Neural progenitor cell (in vitro differentiated cells): ENCODE measurements around the gene THBS1. TPM values are rescaled to one million over a fixed set of nuclear protein-coding genes. Genes with fewer than 3 reads are reported as not detected.

Experiments used
- DNase-seq: peaks from one replicate; pipeline ENCODE4 v3.0.0-alpha.2; 2016; ENCODE audit warnings: low spot score
- H2AFZ ChIP-seq: fragments of 200-600 bp; sonication (generic); replicated peaks from 2 replicates; pipeline ENCODE4 v1.6.1; 2016; ENCODE audit warnings: antibody characterized with exemption
- H3F3A ChIP-seq: fragments of 200-600 bp; sonication (generic); 2 replicates; pipeline ENCODE4 v1.6.1; 2016; ENCODE audit warnings: antibody characterized with exemption, low read depth
- H3K27ac ChIP-seq: fragments of 200-600 bp; sonication (generic); 2 replicates; pipeline ENCODE4 v1.5.1; 2016; ENCODE audit warnings: mild to moderate bottlenecking
- H3K27me3 ChIP-seq: fragments of 200-600 bp; sonication (generic); 2 replicates; pipeline ENCODE4 v1.6.1; 2016; ENCODE audit warnings: mild to moderate bottlenecking, moderate library complexity
- H3K36me3 ChIP-seq: fragments of 200-600 bp; sonication (generic); 2 replicates; pipeline ENCODE4 v1.5.1; 2016
- H3K4me1 ChIP-seq: fragments of 200-600 bp; sonication (generic); 2 replicates; pipeline ENCODE4 v1.6.1; 2016; ENCODE audit warnings: mixed run types
- H3K4me2 ChIP-seq: fragments of 200-600 bp; sonication (generic); 2 replicates; pipeline ENCODE4 v1.6.1; 2016
- H3K4me3 ChIP-seq: fragments of 200-600 bp; sonication (generic); 2 replicates; pipeline ENCODE4 v1.5.1; 2016
- H3K79me2 ChIP-seq: fragments of 200-600 bp; sonication (generic); 2 replicates; pipeline ENCODE4 v1.6.1; 2016; ENCODE audit warnings: low read depth
- H3K9ac ChIP-seq: fragments of 200-600 bp; sonication (generic); 2 replicates; pipeline ENCODE4 v1.6.1; 2016
- H3K9me3 ChIP-seq: fragments of 200-600 bp; sonication (generic); 2 replicates; pipeline ENCODE4 v1.5.1; 2016; ENCODE audit warnings: low read depth
- H4K20me1 ChIP-seq: fragments of 200-600 bp; sonication (generic); 2 replicates; pipeline ENCODE4 v1.6.1; 2016; ENCODE audit warnings: low read depth
- H3K27ac Mint-ChIP-seq: 3 replicates; pipeline ENCODE4 v1.8.0; 2021; ENCODE audit warnings: mixed read lengths
- H3K27me3 Mint-ChIP-seq: 2 replicates; pipeline ENCODE4 v1.8.0; 2022; ENCODE audit warnings: low read depth, mild to moderate bottlenecking, inconsistent platforms, moderate library complexity, mixed read lengths; ENCODE audit not compliant: insufficient read depth
- H3K36me3 Mint-ChIP-seq: 3 replicates; pipeline ENCODE4 v1.8.0; 2021; ENCODE audit warnings: mixed read lengths
- H3K4me1 Mint-ChIP-seq: 3 replicates; pipeline ENCODE4 v1.8.0; 2021; ENCODE audit warnings: mixed read lengths
- H3K4me3 Mint-ChIP-seq: 3 replicates; pipeline ENCODE4 v1.8.0; 2021; ENCODE audit warnings: mild to moderate bottlenecking, moderate library complexity, mixed read lengths
- H3K9me3 Mint-ChIP-seq: 3 replicates; pipeline ENCODE4 v1.8.0; 2020; ENCODE audit warnings: mixed read lengths
- EZH2 ChIP-seq: fragments of 200-600 bp; sonication (generic); IDR thresholded peaks from 2 replicates; pipeline ENCODE4 v1.6.1; 2017; ENCODE audit warnings: antibody characterized with exemption, mild to moderate bottlenecking, moderate library complexity
- EZH2phosphoT487 ChIP-seq: fragments of 200-600 bp; sonication (generic); IDR thresholded peaks from 2 replicates; pipeline ENCODE4 v1.6.1; 2017; ENCODE audit warnings: antibody characterized with exemption
- total RNA-seq: library from RNA; depleted of rRNA; stranded (reverse); fragments of >200 nt; gene quantifications from 2 replicates; pipeline ENCODE4 v1.2.3, GENCODE V29; 2015; ENCODE audit warnings: low replicate concordance
- TF ChIP-seq, protein P1 (sequence below): fragments of 200-600 bp; sonication (generic); IDR thresholded peaks from 2 replicates; pipeline ENCODE4 v1.5.1; 2017; ENCODE audit warnings: antibody characterized with exemption, mild to moderate bottlenecking

Gene THBS1
- total RNA-seq, 1 donor from 2014 or later: 14.6 TPM

DNA sequence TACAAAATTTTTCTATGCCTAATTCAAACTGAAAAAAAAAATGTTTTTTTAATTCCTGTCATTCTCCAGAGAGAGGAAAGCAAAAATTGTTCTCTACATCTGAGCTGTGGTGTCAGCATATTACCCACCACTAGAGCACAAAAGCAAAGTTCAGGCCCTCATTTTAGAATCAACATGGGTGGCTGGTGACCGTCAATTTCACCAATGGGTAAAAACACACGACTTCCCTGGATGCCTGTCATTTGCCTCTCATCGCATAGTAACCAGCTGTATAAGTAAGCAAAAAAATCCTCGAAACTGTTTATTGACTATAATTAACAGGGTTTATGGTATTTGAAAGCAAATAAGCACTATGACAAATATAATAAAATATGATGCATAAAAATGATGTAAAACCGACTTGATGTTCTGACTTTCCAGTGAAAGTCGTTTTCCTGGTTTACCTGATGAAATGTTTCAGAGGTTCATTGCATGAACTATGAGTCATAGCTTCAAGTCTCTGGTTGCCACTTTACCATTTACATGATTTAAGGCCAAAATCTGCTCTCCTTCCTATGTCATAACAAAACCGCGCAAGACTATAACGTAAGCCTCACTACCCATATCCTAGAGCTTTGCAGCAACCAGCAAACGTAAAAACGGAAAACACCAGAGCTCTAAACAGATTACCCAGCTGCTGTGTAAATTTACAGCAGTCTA is 60.5 kb downstream of the THBS1 start:
- Mint-ChIP-seq H3K4me1 (peaks cover 41% of the 10 kb centered on the region), H3K36me3 (no peaks in the 10 kb centered on the region), H3K9me3 (no peaks in the 10 kb centered on the region), H3K4me3 (no peak overlapping the region), H3K27me3 (peaks cover 2% of the 10 kb centered on the region), H3K27ac (no peak overlapping the region)
- Histone ChIP-seq H2AFZ (no peak overlapping the region), H3K4me3 (no peak overlapping the region), H3K27ac (no peak overlapping the region), H3K4me1 (peaks cover 19% of the 10 kb centered on the region), H3K27me3 (no peaks in the 10 kb centered on the region), H3F3A (no peaks in the 10 kb centered on the region), H3K9ac (no peak overlapping the region), H3K36me3 (no peaks in the 10 kb centered on the region), H4K20me1 (no peaks in the 10 kb centered on the region), H3K9me3 (no peaks in the 10 kb centered on the region), H3K4me2 (no peak overlapping the region), H3K79me2 (no peaks in the 10 kb centered on the region)
- no peak for DNase-seq
- TF ChIP-seq EZH2: no peak
- TF ChIP-seq, protein P1, sequence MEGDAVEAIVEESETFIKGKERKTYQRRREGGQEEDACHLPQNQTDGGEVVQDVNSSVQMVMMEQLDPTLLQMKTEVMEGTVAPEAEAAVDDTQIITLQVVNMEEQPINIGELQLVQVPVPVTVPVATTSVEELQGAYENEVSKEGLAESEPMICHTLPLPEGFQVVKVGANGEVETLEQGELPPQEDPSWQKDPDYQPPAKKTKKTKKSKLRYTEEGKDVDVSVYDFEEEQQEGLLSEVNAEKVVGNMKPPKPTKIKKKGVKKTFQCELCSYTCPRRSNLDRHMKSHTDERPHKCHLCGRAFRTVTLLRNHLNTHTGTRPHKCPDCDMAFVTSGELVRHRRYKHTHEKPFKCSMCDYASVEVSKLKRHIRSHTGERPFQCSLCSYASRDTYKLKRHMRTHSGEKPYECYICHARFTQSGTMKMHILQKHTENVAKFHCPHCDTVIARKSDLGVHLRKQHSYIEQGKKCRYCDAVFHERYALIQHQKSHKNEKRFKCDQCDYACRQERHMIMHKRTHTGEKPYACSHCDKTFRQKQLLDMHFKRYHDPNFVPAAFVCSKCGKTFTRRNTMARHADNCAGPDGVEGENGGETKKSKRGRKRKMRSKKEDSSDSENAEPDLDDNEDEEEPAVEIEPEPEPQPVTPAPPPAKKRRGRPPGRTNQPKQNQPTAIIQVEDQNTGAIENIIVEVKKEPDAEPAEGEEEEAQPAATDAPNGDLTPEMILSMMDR: peak; percentile 9

DNA sequence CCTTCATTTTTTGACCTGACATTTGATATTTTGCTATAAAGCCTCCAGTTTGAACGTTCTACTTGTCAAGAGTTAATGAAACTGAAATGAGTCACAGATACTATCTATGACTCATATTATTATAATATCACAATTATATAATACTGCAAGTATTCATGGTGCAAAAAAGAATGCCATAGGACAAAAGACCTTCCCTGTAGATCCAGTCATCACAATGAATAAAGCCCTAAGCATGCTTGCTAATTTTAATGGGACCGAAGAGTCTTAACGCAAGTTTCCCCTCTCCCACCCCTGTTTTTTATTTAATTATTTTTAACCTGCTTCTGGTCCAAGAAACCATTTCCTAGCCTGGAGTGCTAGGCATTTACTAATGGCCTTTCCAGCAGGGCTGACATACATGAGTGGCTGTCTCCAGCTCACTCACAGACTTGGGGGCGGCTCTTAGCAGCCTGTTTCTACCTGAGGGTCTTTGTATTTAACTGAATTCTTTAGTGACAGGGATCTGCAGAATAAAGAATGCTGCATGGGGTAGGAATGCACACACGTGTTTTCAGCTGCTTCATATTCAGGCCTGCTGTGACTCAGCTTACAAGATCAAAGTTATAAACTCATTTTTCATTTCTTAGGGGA is 61.2 kb downstream of the THBS1 start:
- peak; percentile 58 for DNase-seq
- no peak overlapping the region for H2AFZ ChIP-seq
- H3K27me3 Mint-ChIP-seq: peaks cover 2% of the 10 kb centered on the region
- peak overlapping the region; percentile 72 for H3K27ac Mint-ChIP-seq
- H3F3A ChIP-seq: no peaks in the 10 kb centered on the region
- TF ChIP-seq EZH2phosphoT487 (no peak), EZH2 (no peak)
- TF ChIP-seq, protein P1: no peak
- H3K4me1 Mint-ChIP-seq: peaks cover 41% of the 10 kb centered on the region
- H3K9ac ChIP-seq: no peak overlapping the region
- no peaks in the 10 kb centered on the region for H3K9me3 ChIP-seq
- no peak overlapping the region for H3K4me3 ChIP-seq
- no peak overlapping the region for H3K27ac ChIP-seq
- peaks cover 19% of the 10 kb centered on the region for H3K4me1 ChIP-seq
- H3K27me3 ChIP-seq: no peaks in the 10 kb centered on the region
- H3K9me3 Mint-ChIP-seq: no peaks in the 10 kb centered on the region
- H3K36me3 ChIP-seq: no peaks in the 10 kb centered on the region
- H3K4me3 Mint-ChIP-seq: no peak overlapping the region
- H3K36me3 Mint-ChIP-seq: no peaks in the 10 kb centered on the region
- H3K4me2 ChIP-seq: no peak overlapping the region
- no peaks in the 10 kb centered on the region for H4K20me1 ChIP-seq
- no peaks in the 10 kb centered on the region for H3K79me2 ChIP-seq

DNA sequence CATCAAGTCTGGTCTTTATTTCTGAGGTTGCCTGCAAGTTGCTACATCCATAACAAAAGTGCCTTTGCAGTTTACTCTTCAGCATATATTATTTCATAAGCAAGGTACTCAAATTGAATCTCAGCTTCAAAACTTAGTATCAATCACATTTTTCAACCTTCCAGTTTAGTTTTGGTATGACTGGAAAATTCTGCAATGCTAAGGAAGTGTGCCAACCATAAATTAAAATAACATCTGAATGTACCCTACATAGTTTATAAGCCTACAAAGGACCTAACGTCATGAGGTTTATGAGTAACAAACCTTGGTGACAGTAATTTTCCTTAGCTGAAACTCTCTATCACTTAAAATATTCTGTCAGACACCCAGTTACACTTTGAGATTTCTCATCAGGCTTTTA is 62.8 kb downstream of the THBS1 start:
- DNase-seq: no peak
- H3K36me3 Mint-ChIP-seq: no peaks in the 10 kb centered on the region

More for the DNA sequence above, 62.8 kb downstream of the THBS1 start:
- Histone ChIP-seq H3K79me2 (no peaks in the 10 kb centered on the region), H3K9ac (no peak overlapping the region), H3K4me2 (no peak overlapping the region), H3K4me1 (peaks cover 19% of the 10 kb centered on the region), H3K9me3 (no peaks in the 10 kb centered on the region), H3K4me3 (no peak overlapping the region), H2AFZ (no peak overlapping the region), H4K20me1 (no peaks in the 10 kb centered on the region), H3K27me3 (no peaks in the 10 kb centered on the region), H3F3A (no peaks in the 10 kb centered on the region), H3K27ac (no peak overlapping the region), H3K36me3 (no peaks in the 10 kb centered on the region)
- TF ChIP-seq EZH2 (no peak), EZH2phosphoT487 (no peak)
- TF ChIP-seq, protein P1: no peak
- Mint-ChIP-seq H3K4me1 (peaks cover 41% of the 10 kb centered on the region), H3K9me3 (no peaks in the 10 kb centered on the region), H3K27me3 (peaks cover 2% of the 10 kb centered on the region), H3K27ac (no peak overlapping the region), H3K4me3 (no peak overlapping the region)
